ENCODE results near the gene UNC79.

DNA sequence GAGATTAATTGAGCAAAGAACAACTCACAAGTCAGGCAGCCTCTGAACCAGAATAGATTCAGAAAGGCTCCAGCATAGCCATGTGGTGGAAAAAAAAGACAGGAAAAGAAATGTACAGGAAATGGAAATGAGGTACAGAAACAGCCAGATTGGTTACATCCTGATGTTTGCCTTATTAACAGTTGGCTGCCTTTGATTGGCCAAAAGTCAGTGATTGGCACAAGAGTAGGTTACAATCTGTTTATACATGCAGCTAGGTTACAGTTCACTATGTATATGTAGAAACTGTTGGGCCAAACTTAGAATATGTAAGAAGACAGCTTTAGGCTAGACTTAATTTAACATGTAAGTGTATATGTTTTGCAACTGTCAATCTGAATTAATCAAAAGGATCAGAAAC, 118.9 kb downstream of the UNC79 start:
- TF ChIP-seq CTCF (IDR thresholded peaks at IDR 0.05; ENCODE audit: low read length): no peak
- no peak for TF ChIP-seq EZH2 (IDR thresholded peaks at IDR 0.05; ENCODE audit: borderline replicate concordance, low read length)

Measured in OCI-LY1 (cell line).